AG04450 (cell line): Measurements from ENCODE around the gene ADRA2B. TPM values are rescaled to one million over a fixed set of nuclear protein-coding genes. Genes with fewer than 3 reads are reported as not detected.

ENCODE experiments used
- CTCF ChIA-PET: fragments of 300-600, 350-600 bp; formaldehyde crosslinking; extraction: SDS; loops from one replicate; lab custom pipeline; 2022; ENCODE audit warnings: antibody characterized with exemption, inconsistent platforms; lab: Charles Lee
- POLR2A ChIA-PET: fragments of 350-600 bp; formaldehyde crosslinking; extraction: SDS; loops from one replicate; lab custom pipeline; 2021; ENCODE audit warnings: antibody characterized with exemption, inconsistent platforms; lab: Yijun Ruan, JAX
- DNase-seq: peaks from one replicate; pipeline ENCODE4 v3.0.0-alpha.2; 2011; ENCODE audit warnings: low read depth, low spot score
- H3K27ac ChIP-seq: one replicate; pipeline ENCODE4 v1.5.1; 2012; ENCODE audit warnings: low read depth, low read length, control low read depth
- H3K27me3 ChIP-seq: one replicate; pipeline ENCODE4 v1.6.0; 2012; ENCODE audit warnings: low read length; ENCODE audit not compliant: control insufficient read depth, insufficient read depth
- H3K4me3 ChIP-seq: 2 replicates; pipeline ENCODE4 v1.5.1; 2011; ENCODE audit warnings: mild to moderate bottlenecking, low read depth, low read length, control low read depth
- H3K9me3 ChIP-seq: 2 replicates; pipeline ENCODE4 v1.5.1; 2012; ENCODE audit warnings: low read length; ENCODE audit not compliant: control insufficient read depth, insufficient read depth
- CTCF ChIP-seq: IDR thresholded peaks from 2 replicates; pipeline ENCODE4 v1.5.1; 2011; ENCODE audit warnings: low read depth, low read length, control low read depth, inconsistent platforms
- polyA plus RNA-seq: library from polyadenylated mRNA; depleted of rRNA; stranded (reverse); fragments of >200 nt; gene quantifications from 2 replicates; pipeline ENCODE4 v1.2.3, GENCODE V29; 2011

Gene ADRA2B
- polyA plus RNA-seq, 1 experiment: not detected

DNA sequence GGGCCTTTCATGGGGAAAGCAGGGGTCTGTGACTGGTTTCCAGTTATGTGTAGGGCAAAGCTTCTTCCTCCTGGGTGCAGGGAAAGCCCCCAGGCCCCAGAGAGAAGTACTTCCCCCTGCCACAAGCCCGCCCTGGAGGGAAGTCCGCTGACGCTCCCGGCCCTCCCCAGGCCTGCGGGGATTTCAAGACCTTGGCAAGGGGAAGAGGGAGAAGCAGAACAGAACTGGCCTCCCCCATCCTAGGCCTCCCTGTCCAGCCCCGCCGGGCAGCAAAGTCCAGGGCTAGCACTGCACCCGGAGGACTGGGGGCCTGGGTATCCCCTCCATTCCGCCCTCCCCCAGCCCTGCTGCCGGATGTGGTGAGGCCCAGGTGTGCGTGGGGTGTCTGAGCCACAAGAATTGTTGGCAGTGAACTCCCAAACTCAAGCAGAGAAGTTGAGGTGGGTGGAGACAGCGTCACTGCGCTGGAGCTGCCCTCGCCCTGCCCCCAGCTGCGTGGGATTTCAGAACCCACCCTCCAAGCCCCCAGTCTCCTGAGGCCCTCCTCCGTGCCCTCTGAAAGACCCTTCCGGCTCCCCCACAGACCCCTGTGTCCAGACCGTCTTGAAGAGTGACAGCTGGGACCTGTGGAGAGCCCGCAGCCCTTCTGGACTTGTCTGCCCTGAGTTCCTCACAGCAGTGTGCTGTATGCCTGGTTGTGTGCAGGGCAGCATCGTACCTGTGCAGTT lies 29.9 kb upstream of the ADRA2B start:
- ChIA-PET POLR2A (no interaction called here), CTCF (interaction anchor here (1.0 kb wide), 1 partner anchor 7 kb away, joined by 3 read pairs; no protein-coding TSS in a partner anchor)

DNA sequence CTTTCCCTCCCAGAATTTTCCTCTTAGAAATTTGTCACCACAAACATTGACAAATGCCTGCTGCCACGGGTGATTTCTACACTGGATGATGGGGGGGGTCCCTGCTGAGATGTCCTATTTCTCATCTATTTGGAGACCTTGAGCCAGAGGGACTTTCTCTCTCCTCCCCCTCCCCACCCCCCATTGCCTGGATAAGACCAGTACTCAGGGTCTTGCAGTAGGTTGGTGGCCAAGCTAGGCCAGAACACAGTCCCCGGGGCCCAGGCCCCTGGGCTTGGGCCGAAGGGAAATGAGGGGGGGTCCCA lies 29.4 kb upstream of the ADRA2B start:
- TF ChIP-seq CTCF: no peak
- Histone ChIP-seq H3K27ac (no peak overlapping the region), H3K4me3 (no peak overlapping the region), H3K27me3 (no peaks in the 10 kb centered on the region), H3K9me3 (no peaks in the 10 kb centered on the region; the same call in 1 of the 2 replicates)
- ChIA-PET CTCF (no interaction called here), POLR2A (no interaction called here)
- DNase-seq: no peak

More for the DNA sequence above, 29.9 kb upstream of the ADRA2B start:
- Histone ChIP-seq H3K27me3 (no peaks in the 10 kb centered on the region), H3K9me3 (no peaks in the 10 kb centered on the region; the same call in 1 of the 2 replicates), H3K27ac (no peak overlapping the region), H3K4me3 (no peak overlapping the region)
- TF ChIP-seq CTCF: no peak
- no peak for DNase-seq

- CTCF ChIA-PET: interaction anchor here (1.4 kb wide), 1 partner anchor 29 kb away, joined by 3 read pairs; no protein-coding TSS in a partner anchor
- no peaks in the 10 kb centered on the region; the same call in 1 of the 2 replicates for H3K9me3 ChIP-seq
- TF ChIP-seq CTCF: no peak
- POLR2A ChIA-PET: no interaction called here
- no peak for DNase-seq
- no peak within 1 kb of the TSS for H3K27ac ChIP-seq
- H3K27me3 ChIP-seq: no peaks in the 10 kb centered on the region
- peak within 1 kb of the TSS; percentile 63 for H3K4me3 ChIP-seq
These were observed 28.9 kb upstream of the ADRA2B start, which contains the start of gene DUSP2 for GRCh38 chr2:96145036-96145847. TSS of gene DUSP2 (minus strand) at chr2:96145440. CDS start at chr2:96145354, 86 bp downstream.

DNA sequence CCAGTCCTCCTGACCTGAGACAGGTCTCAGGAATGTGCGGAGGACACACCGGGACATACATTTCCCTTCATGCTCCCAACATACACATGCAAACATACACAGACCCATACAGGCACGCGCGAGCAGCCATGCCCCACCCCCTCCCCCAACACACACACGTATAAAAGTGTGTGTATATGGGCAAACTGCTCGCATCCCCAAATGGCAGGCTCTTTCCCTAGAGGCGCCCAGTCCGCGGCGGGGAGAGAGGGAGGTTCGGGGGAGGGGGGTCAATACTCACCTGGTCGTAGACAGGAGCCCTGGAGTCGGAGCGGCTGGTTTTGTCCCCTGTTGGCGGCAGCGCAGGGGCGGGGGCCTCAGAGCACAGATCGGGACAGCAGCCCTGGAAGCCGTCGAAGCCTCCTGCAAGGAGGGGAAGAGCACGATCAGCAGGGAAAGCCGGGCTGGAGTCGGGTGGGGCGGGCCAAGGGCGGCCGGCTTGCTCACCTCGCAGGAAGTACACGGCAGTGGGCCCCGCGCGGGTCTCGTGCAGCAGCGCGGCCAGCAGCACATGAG lies 28.2 kb upstream of the ADRA2B start:
- H3K27ac ChIP-seq: no peak overlapping the region
- CTCF ChIA-PET: interaction anchor here (1.4 kb wide), 1 partner anchor 30 kb away, joined by 3 read pairs; no protein-coding TSS in a partner anchor
- DNase-seq: no peak
- H3K4me3 ChIP-seq: peak overlapping the region; percentile 63
- no peak for TF ChIP-seq CTCF
- H3K27me3 ChIP-seq: no peaks in the 10 kb centered on the region
- no peaks in the 10 kb centered on the region; the same call in 1 of the 2 replicates for H3K9me3 ChIP-seq
- POLR2A ChIA-PET: no interaction called here
